GM23338 (cell line): ENCODE results near the gene PRXL2C. TPM values are rescaled to one million over a fixed set of nuclear protein-coding genes. Genes with fewer than 3 reads are reported as not detected.
"Not testable (repeated sequence)": the region's sequence is repeated elsewhere in the genome, so short reads cannot be mapped to it uniquely, and the experiment has no call there.

Experiments used
- ATAC-seq: fragments of 200-7000 bp; cut with Tn5 transposase; 3 replicates; pipeline ENCODE4 v1.9.1; 2020
- DNase-seq: peaks from one replicate; pipeline ENCODE4 v3.0.0-alpha.2; 2015; ENCODE audit warnings: low spot score
- H2AFZ ChIP-seq: fragments of 200-600 bp; sonication (generic); 2 replicates; pipeline ENCODE4 v1.8.0; 2016; ENCODE audit warnings: antibody characterized with exemption, mild to moderate bottlenecking, moderate library complexity
- H3F3A ChIP-seq: fragments of 200-600 bp; sonication (generic); replicated peaks from 2 replicates; pipeline ENCODE4 v1.8.0; 2017; ENCODE audit warnings: antibody characterized with exemption, mixed run types, low read depth
- H3K27ac ChIP-seq: fragments of 200-600 bp; sonication (generic); 2 replicates; pipeline ENCODE4 v1.6.1; 2016; ENCODE audit warnings: low read depth
- H3K27me3 ChIP-seq: fragments of 200-600 bp; sonication (generic); 2 replicates; pipeline ENCODE4 v1.8.0; 2016; ENCODE audit warnings: mild to moderate bottlenecking, mixed run types, moderate library complexity; ENCODE audit not compliant: insufficient read depth
- H3K36me3 ChIP-seq: fragments of 200-600 bp; sonication (generic); 2 replicates; pipeline ENCODE4 v1.8.0; 2016; ENCODE audit warnings: mild to moderate bottlenecking; ENCODE audit not compliant: insufficient read depth
- H3K4me1 ChIP-seq: fragments of 200-600 bp; sonication (generic); 2 replicates; pipeline ENCODE4 v1.8.0; 2016; ENCODE audit warnings: mild to moderate bottlenecking, moderate library complexity; ENCODE audit not compliant: insufficient read depth
- H3K4me2 ChIP-seq: fragments of 200-600 bp; sonication (generic); 2 replicates; pipeline ENCODE4 v1.7.1; 2017; ENCODE audit warnings: mixed run types
- H3K4me3 ChIP-seq: fragments of 200-600 bp; sonication (generic); 2 replicates; pipeline ENCODE4 v1.6.1; 2016; ENCODE audit warnings: mixed run types
- H3K79me2 ChIP-seq: fragments of 200-600 bp; sonication (generic); replicated peaks from 2 replicates; pipeline ENCODE4 v1.8.0; 2017; ENCODE audit warnings: mild to moderate bottlenecking; ENCODE audit not compliant: insufficient read depth
- H3K9me2 ChIP-seq: fragments of 200-600 bp; sonication (generic); 2 replicates; pipeline ENCODE4 v1.8.0; 2017; ENCODE audit not compliant: insufficient read depth
- H4K20me1 ChIP-seq: fragments of 200-600 bp; sonication (generic); replicated peaks from 2 replicates; pipeline ENCODE4 v1.8.0; 2017; ENCODE audit warnings: mild to moderate bottlenecking; ENCODE audit not compliant: insufficient read depth
- H3K27ac Mint-ChIP-seq: 2 replicates; pipeline ENCODE4 v1.8.0; 2020; ENCODE audit warnings: inconsistent platforms, mild to moderate bottlenecking, moderate library complexity, mixed read lengths
- H3K27me3 Mint-ChIP-seq: 3 replicates; pipeline ENCODE4 v1.8.0; 2022; ENCODE audit warnings: low read depth, mild to moderate bottlenecking, moderate library complexity, mixed read lengths, inconsistent platforms; ENCODE audit not compliant: insufficient read depth, poor library complexity
- H3K36me3 Mint-ChIP-seq: 3 replicates; pipeline ENCODE4 v1.8.0; 2021; ENCODE audit warnings: low read depth, mild to moderate bottlenecking, inconsistent platforms, moderate library complexity, mixed read lengths
- H3K4me1 Mint-ChIP-seq: 3 replicates; pipeline ENCODE4 v1.8.0; 2020; ENCODE audit warnings: mild to moderate bottlenecking, inconsistent platforms, mixed read lengths
- H3K4me3 Mint-ChIP-seq: 3 replicates; pipeline ENCODE4 v1.8.0; 2021; ENCODE audit warnings: moderate library complexity, mild to moderate bottlenecking, inconsistent platforms, mixed read lengths
- H3K9me3 Mint-ChIP-seq: 3 replicates; pipeline ENCODE4 v1.8.0; 2020; ENCODE audit warnings: moderate library complexity, mild to moderate bottlenecking, inconsistent platforms, mixed read lengths
- CREB1 ChIP-seq: fragments of 250-450 bp; sonication (Bioruptor Pico); IDR thresholded peaks from 2 replicates; pipeline ENCODE4 v1.5.0; 2020; ENCODE audit warnings: low read depth, mild to moderate bottlenecking, moderate library complexity
- CTCF ChIP-seq, 2 experiments: fragments of 200-600 bp in 1 of 2; sonication (generic) in 1 of 2; conservative IDR thresholded peaks; 2 replicates each; pipeline versions ENCODE4 v1.5.1 to v1.6.1; 2016 to 2017; ENCODE audit warnings: antibody characterized with exemption in 2 of 2, low read depth in 2 of 2, mild to moderate bottlenecking in 2 of 2, moderate library complexity in 1 of 2
- EZH2 ChIP-seq: fragments of 200-600 bp; sonication (generic); IDR thresholded peaks from one replicate; pipeline ENCODE4 v1.8.0; 2017; ENCODE audit warnings: antibody characterized with exemption, mild to moderate bottlenecking, low read depth; ENCODE audit not compliant: unreplicated experiment
- EZH2phosphoT487 ChIP-seq: fragments of 200-600 bp; sonication (generic); IDR thresholded peaks from one replicate; pipeline ENCODE4 v1.8.1; 2018; ENCODE audit warnings: antibody characterized with exemption; ENCODE audit not compliant: unreplicated experiment
- NANOG ChIP-seq: IDR thresholded peaks from 2 replicates; pipeline ENCODE4 v1.6.1; 2016; ENCODE audit warnings: antibody characterized with exemption, borderline replicate concordance
- POLR2AphosphoS5 ChIP-seq: IDR thresholded peaks from 2 replicates; pipeline ENCODE4 v1.6.1; 2016; ENCODE audit warnings: antibody characterized with exemption, low read depth
- REST ChIP-seq: IDR thresholded peaks from one replicate; pipeline ENCODE4 v1.6.1; 2018; ENCODE audit warnings: antibody characterized with exemption; ENCODE audit not compliant: unreplicated experiment
- STAT1 ChIP-seq: IDR thresholded peaks from one replicate; pipeline ENCODE4 v1.6.1; 2016; ENCODE audit warnings: antibody characterized with exemption; ENCODE audit not compliant: unreplicated experiment
- ZNF114 ChIP-seq: fragments of 250-450 bp; sonication (Bioruptor Pico); IDR thresholded peaks from 2 replicates; pipeline ENCODE4 v1.5.0; 2020; ENCODE audit warnings: mild to moderate bottlenecking, moderate library complexity
- ZNF462 ChIP-seq: fragments of 250-450 bp; sonication (Bioruptor Pico); IDR thresholded peaks from 2 replicates; pipeline ENCODE4 v1.5.0; 2020; ENCODE audit warnings: mild to moderate bottlenecking, moderate library complexity
- polyA plus RNA-seq: library from polyadenylated mRNA; unstranded; fragments of >200 nt; fragmentation: Nextera tagmentation; extraction: Ambion mirVana; gene quantifications from 2 replicates; pipeline ENCODE4 v1.2.1, GENCODE V29; 2016
- total RNA-seq: library from RNA; depleted of rRNA; stranded (reverse); fragments of >200 nt; shearing (Covaris generic); gene quantifications from 2 replicates; pipeline ENCODE4 v1.2.3, GENCODE V29; 2014

Gene PRXL2C
- total and polyA plus RNA-seq, 2 experiments from 2014 or later: 5.2 to 7.9 TPM

GRCh38 chr9:96614664-96615063, 40.5 kb downstream of the PRXL2C start:
- not testable (repeated sequence) for H2AFZ ChIP-seq, H3K36me3 ChIP-seq, H3K4me3 Mint-ChIP-seq, H3K9me2 ChIP-seq, H3K4me2 ChIP-seq, H3K27ac ChIP-seq, DNase-seq, H3K4me3 ChIP-seq, H3K27me3 Mint-ChIP-seq, ATAC-seq, H3F3A ChIP-seq, H3K27ac Mint-ChIP-seq, H3K9me3 Mint-ChIP-seq, H3K36me3 Mint-ChIP-seq
- H3K4me1 Mint-ChIP-seq: peaks cover 64% of the 10 kb centered on the region
- Histone ChIP-seq H4K20me1 (peaks cover 49% of the 10 kb centered on the region), H3K4me1 (peaks cover 32% of the 10 kb centered on the region), H3K79me2 (peaks cover 88% of the 10 kb centered on the region), H3K27me3 (peaks cover 20% of the 10 kb centered on the region)

- Histone ChIP-seq H3K27ac (no peak overlapping the region), H3K36me3 (no peaks in the 10 kb centered on the region), H2AFZ (no peak overlapping the region), H3K4me3 (peak overlapping the region; percentile 27; the same call in 1 of the 2 replicates), H4K20me1 (peaks cover 47% of the 10 kb centered on the region), H3K79me2 (peaks cover 100% of the 10 kb centered on the region), H3K4me1 (peaks cover 29% of the 10 kb centered on the region), H3F3A (no peaks in the 10 kb centered on the region; the same call in 1 of the 2 replicates), H3K9me2 (no peaks in the 10 kb centered on the region), H3K4me2 (peak overlapping the region; percentile 64), H3K27me3 (peaks cover 10% of the 10 kb centered on the region)
- DNase-seq: no peak
- H3K36me3 Mint-ChIP-seq: no peaks in the 10 kb centered on the region
- TF ChIP-seq CTCF (conservative IDR thresholded peaks at IDR 0.05; ENCODE audit: low read depth in 2 of 2) (no peak), STAT1 (no peak), ZNF114 (no peak), REST (no peak), EZH2 (no peak), NANOG (no peak), CREB1 (CRISPR knock-in tag) (no peak), ZNF462 (CRISPR knock-in tag) (no peak), EZH2phosphoT487 (no peak), POLR2AphosphoS5 (no peak)
- H3K27me3 Mint-ChIP-seq: peaks cover 5% of the 10 kb centered on the region
- ATAC-seq: no peak
- peak overlapping the region; percentile 17 for H3K4me3 Mint-ChIP-seq
- H3K4me1 Mint-ChIP-seq: peaks cover 64% of the 10 kb centered on the region
- no peaks in the 10 kb centered on the region for H3K9me3 Mint-ChIP-seq
- H3K27ac Mint-ChIP-seq: peak overlapping the region; percentile 11; the same call in 1 of the 2 replicates
Observed at GRCh38 chr9:96612966-96613589, 42.0 kb downstream of the PRXL2C start.
